Endodermal cell (in vitro differentiated cells): ENCODE measurements around the gene CDHR3. TPM values are rescaled to one million over a fixed set of nuclear protein-coding genes. Genes with fewer than 3 reads are reported as not detected.

Source experiments
- DNase-seq: peaks from one replicate; pipeline ENCODE4 v3.0.0-alpha.2; 2017
- H3K27ac ChIP-seq: 2 replicates; pipeline ENCODE4 v1.5.1; 2013; ENCODE audit warnings: mild to moderate bottlenecking, low read depth, low read length, moderate library complexity
- H3K27me3 ChIP-seq: 2 replicates; pipeline ENCODE4 v1.6.1; 2013; ENCODE audit warnings: mild to moderate bottlenecking, low read length, moderate library complexity; ENCODE audit not compliant: insufficient read depth, control insufficient read depth, poor library complexity, severe bottlenecking
- H3K36me3 ChIP-seq: 2 replicates; pipeline ENCODE4 v1.7.0; 2013; ENCODE audit warnings: mild to moderate bottlenecking, low read length, moderate library complexity; ENCODE audit not compliant: control insufficient read depth, insufficient read depth
- H3K4me1 ChIP-seq: one replicate; pipeline ENCODE4 v1.7.0; 2013; ENCODE audit warnings: low read length; ENCODE audit not compliant: control insufficient read depth, insufficient read depth
- H3K4me3 ChIP-seq: 2 replicates; pipeline ENCODE4 v1.5.1; 2013; ENCODE audit warnings: mild to moderate bottlenecking, low read length, moderate library complexity
- H3K9ac ChIP-seq: 2 replicates; pipeline ENCODE4 v1.6.1; 2013; ENCODE audit warnings: mild to moderate bottlenecking, low read length, moderate library complexity; ENCODE audit not compliant: poor library complexity, severe bottlenecking; ENCODE audit errors: extremely low read depth
- H3K9me3 ChIP-seq: 2 replicates; pipeline ENCODE4 v1.6.1; 2013; ENCODE audit warnings: mild to moderate bottlenecking, low read length, moderate library complexity; ENCODE audit not compliant: control insufficient read depth
- H3K27ac Mint-ChIP-seq: 2 replicates; pipeline ENCODE4 v1.8.0; 2020; ENCODE audit warnings: mixed read lengths
- H3K27me3 Mint-ChIP-seq: 2 replicates; pipeline ENCODE4 v1.8.0; 2021; ENCODE audit warnings: mild to moderate bottlenecking, mixed read lengths; ENCODE audit not compliant: insufficient read depth
- H3K36me3 Mint-ChIP-seq: 2 replicates; pipeline ENCODE4 v1.8.0; 2020; ENCODE audit warnings: low read depth, mixed read lengths
- H3K4me1 Mint-ChIP-seq: 2 replicates; pipeline ENCODE4 v1.8.0; 2020; ENCODE audit warnings: mixed read lengths
- H3K4me3 Mint-ChIP-seq: 2 replicates; pipeline ENCODE4 v1.8.0; 2020; ENCODE audit warnings: mild to moderate bottlenecking, moderate library complexity, mixed read lengths
- H3K9me3 Mint-ChIP-seq: 2 replicates; pipeline ENCODE4 v1.8.0; 2020; ENCODE audit warnings: mild to moderate bottlenecking, mixed read lengths
- CTCF ChIP-seq: fragments of 200-600 bp; sonication (generic); conservative IDR thresholded peaks from 2 replicates; pipeline ENCODE4 v1.5.0; 2021; ENCODE audit warnings: antibody characterized with exemption, mild to moderate bottlenecking
- WGBS, 2 experiments: methylation state at CpG; one replicate each; pipeline versions ENCODE4 v1.1.5 to v1.1.7; 2013; ENCODE audit warnings: missing lambda C conversion rate in 2 of 2, mixed read lengths in 1 of 2; ENCODE audit not compliant: insufficient coverage in 1 of 2, insufficient read length in 1 of 2; 5-methylcytosine and 5-hydroxymethylcytosine counted together
- total RNA-seq, 2 donors: library from RNA; stranded (reverse); fragmentation: NEBNext Ultra II Directional in 1 of 2; extraction: Animal tissue kit (Norgen Biotek cat#: 25700) in 1 of 2; gene quantifications; 2 replicates in 1 of 2; 3 replicates in 1 of 2; pipeline ENCODE4 v1.2.1, GENCODE V29; 2021

CDHR3 gene
- total RNA-seq, 2 donors from 2014 or later, result 7.5 to 16.1 TPM

- Mint-ChIP-seq H3K4me3 (no peak overlapping the region), H3K27ac (no peak overlapping the region), H3K9me3 (no peaks in the 10 kb centered on the region), H3K36me3 (no peaks in the 10 kb centered on the region), H3K4me1 (no peaks in the 10 kb centered on the region), H3K27me3 (peaks cover 4% of the 10 kb centered on the region)
- Histone ChIP-seq H3K4me1 (no peaks in the 10 kb centered on the region), H3K4me3 (no peak overlapping the region), H3K27ac (no peak overlapping the region), H3K9ac (no peak overlapping the region), H3K36me3 (no peaks in the 10 kb centered on the region), H3K27me3 (no peaks in the 10 kb centered on the region), H3K9me3 (no peaks in the 10 kb centered on the region)
- no peak for DNase-seq
- WGBS, 2 experiments, result 89% methylated on average over 2 of the region's 2 CpGs; no CpG with 5 or more reads in 1 of the 2 experiments
- TF ChIP-seq CTCF, result no peak
Measured at GRCh38 chr7:106052681-106053080, 89.6 kb downstream of the CDHR3 start.

- Mint-ChIP-seq H3K27ac (no peak overlapping the region), H3K9me3 (no peaks in the 10 kb centered on the region), H3K27me3 (peaks cover 4% of the 10 kb centered on the region), H3K36me3 (no peaks in the 10 kb centered on the region), H3K4me3 (no peak overlapping the region), H3K4me1 (no peaks in the 10 kb centered on the region)
- Histone ChIP-seq H3K27me3 (no peaks in the 10 kb centered on the region), H3K9ac (no peak overlapping the region), H3K4me3 (no peak overlapping the region), H3K9me3 (no peaks in the 10 kb centered on the region), H3K36me3 (no peaks in the 10 kb centered on the region), H3K27ac (no peak overlapping the region), H3K4me1 (no peaks in the 10 kb centered on the region)
- TF ChIP-seq CTCF, result no peak
- 84 to 87% methylated on average over 5 of the region's 5 CpGs for WGBS, 2 experiments
- peak; percentile 46 for DNase-seq
Measured at GRCh38 chr7:106053109-106053508, 90.0 kb downstream of the CDHR3 start.

- Mint-ChIP-seq H3K27me3 (peaks cover 4% of the 10 kb centered on the region), H3K27ac (no peak overlapping the region), H3K4me1 (no peaks in the 10 kb centered on the region), H3K9me3 (no peaks in the 10 kb centered on the region), H3K36me3 (no peaks in the 10 kb centered on the region), H3K4me3 (no peak overlapping the region)
- H3K27ac ChIP-seq, result no peak overlapping the region
- DNase-seq, result peak; percentile 46
- H3K27me3 ChIP-seq, result no peaks in the 10 kb centered on the region
- no peak for TF ChIP-seq CTCF
- H3K9ac ChIP-seq, result no peak overlapping the region
- H3K9me3 ChIP-seq, result no peaks in the 10 kb centered on the region
- WGBS, 2 experiments, result 93 to 97% methylated on average over 6 to 11 of the region's 11 CpGs
- no peaks in the 10 kb centered on the region for H3K4me1 ChIP-seq
- no peaks in the 10 kb centered on the region for H3K36me3 ChIP-seq
- H3K4me3 ChIP-seq, result no peak overlapping the region
Measured at GRCh38 chr7:106054156-106054910, 91.3 kb downstream of the CDHR3 start.
